Bronchial epithelial cell (primary cell): Measurements from ENCODE around the gene KLHL25. TPM values are rescaled to one million over a fixed set of nuclear protein-coding genes. Genes with fewer than 3 reads are reported as not detected.
"Not testable (repeated sequence)": the region's sequence is repeated elsewhere in the genome, so short reads cannot be mapped to it uniquely, and the experiment has no call there.

ENCODE experiments used
- DNase-seq: peaks from one replicate; pipeline ENCODE4 v3.0.0-alpha.2; 2010; ENCODE audit warnings: low read depth
- FAIRE-seq: peaks from 2 replicates; lab custom pipeline; 2011; peaks lifted over from hg19 to GRCh38; lab: Jason Lieb, UNC
- H3K27me3 ChIP-seq: 2 replicates; pipeline ENCODE4 v1.5.1; 2011; ENCODE audit warnings: low read length; ENCODE audit not compliant: control insufficient read depth, insufficient read depth
- H3K36me3 ChIP-seq: 2 replicates; pipeline ENCODE4 v1.5.1; 2011; ENCODE audit warnings: low read length; ENCODE audit not compliant: control insufficient read depth, insufficient read depth
- H3K4me3 ChIP-seq: 2 replicates; pipeline ENCODE4 v1.5.1; 2011; ENCODE audit warnings: mild to moderate bottlenecking, low read depth, low read length, control low read depth
- CTCF ChIP-seq: IDR thresholded peaks from 2 replicates; pipeline ENCODE4 v1.5.1; 2011; ENCODE audit warnings: mild to moderate bottlenecking, moderate library complexity, low read length, control low read depth, inconsistent platforms; ENCODE audit not compliant: insufficient read depth, severe bottlenecking
- total RNA-seq: library from RNA; depleted of rRNA; stranded (reverse); fragments of >200 nt; gene quantifications from 2 replicates; pipeline ENCODE4 v1.2.1, GENCODE V29; 2014

Gene KLHL25
- total RNA-seq, 1 donor from 2014 or later: 4.7 TPM

GRCh38 chr15:85837881-85838280 lies 43.2 kb upstream of the KLHL25 start:
- no peaks in the 10 kb centered on the region for H3K36me3 ChIP-seq
- TF ChIP-seq CTCF: no peak
- H3K4me3 ChIP-seq: no peak overlapping the region
- no peak for FAIRE-seq
- no peaks in the 10 kb centered on the region for H3K27me3 ChIP-seq
- DNase-seq: no peak

DNA sequence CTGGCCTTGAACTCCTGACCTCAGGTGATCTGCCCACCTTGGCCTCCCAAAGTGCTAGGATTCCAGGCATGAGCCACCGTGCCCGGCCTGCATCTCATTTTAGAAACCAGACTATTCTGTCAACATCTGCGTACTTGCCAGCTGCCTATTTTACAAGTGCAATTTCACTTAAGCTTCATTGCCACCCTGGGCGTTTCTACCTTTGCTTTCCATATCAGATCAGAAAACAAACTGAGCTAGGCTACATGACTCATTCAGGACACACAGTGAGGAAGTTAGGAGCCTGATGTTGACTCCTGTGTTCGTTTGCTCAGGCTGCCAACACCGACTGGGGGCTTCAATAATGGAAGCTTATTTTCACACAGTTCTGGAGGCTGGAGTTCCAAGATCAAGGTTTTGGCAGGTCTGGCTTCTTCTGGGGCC lies 42.3 kb upstream of the KLHL25 start:
- FAIRE-seq (no peak), DNase-seq (peak; percentile 78)
- Histone ChIP-seq H3K4me3 (no peak overlapping the region), H3K27me3 (no peaks in the 10 kb centered on the region), H3K36me3 (no peaks in the 10 kb centered on the region)
- TF ChIP-seq CTCF: no peak

DNA sequence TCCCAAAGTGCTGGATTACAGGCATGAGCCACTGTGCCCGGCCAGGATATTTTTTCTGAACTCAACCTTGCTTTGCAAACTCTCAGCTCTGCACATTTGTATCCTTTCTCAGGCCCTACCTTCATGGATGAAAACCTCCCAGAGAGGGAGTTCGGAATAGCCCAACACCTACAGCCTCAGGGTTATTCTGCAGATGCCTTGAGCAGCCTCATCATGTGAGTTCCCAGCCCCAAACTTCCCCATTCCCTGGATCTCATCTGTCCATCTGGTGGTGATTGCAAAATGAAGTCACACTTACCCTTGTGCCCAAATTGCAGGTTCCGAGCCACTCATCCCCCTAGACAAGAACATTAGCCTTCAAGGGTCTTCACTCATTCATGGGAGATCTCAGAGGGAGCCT lies 39.9 kb upstream of the KLHL25 start:
- Histone ChIP-seq H3K27me3 (no peaks in the 10 kb centered on the region), H3K36me3 (no peaks in the 10 kb centered on the region), H3K4me3 (no peak overlapping the region)
- no peak for DNase-seq
- no peak for TF ChIP-seq CTCF
- FAIRE-seq: no peak

- DNase-seq (no peak), FAIRE-seq (no peak)
- Histone ChIP-seq H3K36me3 (no peaks in the 10 kb centered on the region), H3K27me3 (no peaks in the 10 kb centered on the region), H3K4me3 (no peak overlapping the region)
- no peak for TF ChIP-seq CTCF
Observed at GRCh38 chr15:85832394-85832793, 37.7 kb upstream of the KLHL25 start.

DNA sequence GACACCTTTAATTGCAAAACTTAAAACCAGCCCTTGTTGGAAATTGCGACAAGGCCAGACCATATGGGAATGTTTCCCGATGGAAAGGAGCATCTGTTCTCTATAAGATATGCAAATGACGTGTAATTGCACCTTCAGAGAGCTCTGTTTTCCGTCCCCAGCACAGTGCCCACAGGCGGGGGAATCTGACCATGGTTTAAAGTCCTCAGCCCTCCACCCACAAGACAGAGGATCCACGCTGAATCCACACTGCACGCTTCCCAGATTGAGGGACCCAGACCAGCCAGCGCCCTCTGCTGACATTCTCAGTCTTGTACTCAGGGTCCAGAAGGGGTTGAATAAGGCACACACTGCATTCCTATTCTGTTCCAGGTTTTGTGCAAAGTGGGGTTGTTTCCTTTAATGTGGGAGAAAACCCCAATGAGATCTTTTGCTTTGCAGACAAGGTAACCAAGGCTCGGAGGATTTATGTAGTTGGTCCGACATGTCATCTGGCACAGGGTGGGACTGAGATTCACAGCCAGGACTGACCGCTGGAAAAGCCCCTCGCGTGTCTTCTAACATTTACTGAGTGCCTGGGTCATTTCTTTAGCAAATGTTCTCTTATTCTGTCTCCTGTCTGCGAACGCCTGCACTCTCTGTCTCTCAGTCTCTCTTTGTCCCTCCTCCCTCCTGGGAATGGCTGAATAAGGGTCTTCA lies 36.8 kb upstream of the KLHL25 start:
- Histone ChIP-seq H3K36me3 (no peaks in the 10 kb centered on the region), H3K27me3 (no peaks in the 10 kb centered on the region), H3K4me3 (no peak overlapping the region)
- peak; percentile 74 for TF ChIP-seq CTCF
- FAIRE-seq: no peak
- peak; percentile 28 for DNase-seq

DNA sequence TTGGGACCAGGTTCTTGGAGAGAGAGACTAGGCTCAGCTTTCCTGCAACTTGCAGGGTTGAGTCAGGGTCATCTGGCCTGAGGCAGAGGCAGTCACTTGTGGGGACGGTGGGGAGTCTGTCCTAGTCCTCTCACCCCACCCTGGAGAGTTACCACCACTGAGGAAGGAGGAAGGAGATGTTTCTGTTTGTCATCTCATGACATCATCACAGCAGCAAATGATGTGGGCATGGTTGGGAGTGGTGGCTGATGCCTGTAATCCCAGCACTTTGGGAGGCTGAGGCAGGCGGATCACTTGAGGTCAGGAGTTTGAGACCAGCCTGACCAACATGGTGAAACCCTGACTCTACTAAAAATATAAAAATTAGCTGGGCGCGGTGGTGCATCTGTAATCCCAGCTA lies 35.0 kb upstream of the KLHL25 start:
- not testable (repeated sequence) for H3K27me3 ChIP-seq, H3K4me3 ChIP-seq, FAIRE-seq, H3K36me3 ChIP-seq, DNase-seq
